Naive B cell (primary cell): Measurements from ENCODE around the gene OMP. TPM values are rescaled to one million over a fixed set of nuclear protein-coding genes. Genes with fewer than 3 reads are reported as not detected.

Experiments used
- ATAC-seq, 2 donors: fragments of 150-1000 bp; cut with Tn5 transposase; 2 replicates each; pipeline ENCODE4 v1.10.0; 2021; ENCODE audit warnings: low read depth in 2 of 2, mild to moderate bottlenecking in 2 of 2, moderate library complexity in 2 of 2
- DNase-seq: peaks from one replicate; pipeline ENCODE4 v3.0.0; 2022
- H3K27ac Mint-ChIP-seq, 6 donors: one replicate each; pipeline ENCODE4 v1.8.0; 2020 to 2022; ENCODE audit warnings: mild to moderate bottlenecking in 6 of 6, mixed read lengths in 6 of 6, moderate library complexity in 5 of 6, inconsistent platforms in 2 of 6
- H3K27me3 Mint-ChIP-seq, 3 donors: one replicate each; pipeline ENCODE4 v1.8.0; 2021 to 2022; ENCODE audit warnings: mixed read lengths in 3 of 3, mild to moderate bottlenecking in 1 of 3
- H3K36me3 Mint-ChIP-seq, 2 donors: one replicate each; pipeline ENCODE4 v1.8.0; 2020 to 2022; ENCODE audit warnings: mixed read lengths in 2 of 2, inconsistent platforms in 1 of 2, mild to moderate bottlenecking in 1 of 2
- H3K4me1 Mint-ChIP-seq, 3 donors: one replicate each; pipeline ENCODE4 v1.8.0; 2020 to 2022; ENCODE audit warnings: mixed read lengths in 3 of 3, inconsistent platforms in 1 of 3, mild to moderate bottlenecking in 1 of 3, moderate library complexity in 1 of 3
- H3K4me3 Mint-ChIP-seq, 8 donors: one replicate each; pipeline ENCODE4 v1.8.0; 2020 to 2022; ENCODE audit warnings: mild to moderate bottlenecking in 8 of 8, mixed read lengths in 8 of 8, moderate library complexity in 8 of 8, inconsistent platforms in 2 of 8
- H3K9me3 Mint-ChIP-seq, 7 donors: one replicate each; pipeline ENCODE4 v1.8.0; 2020 to 2022; ENCODE audit warnings: mixed read lengths in 7 of 7, mild to moderate bottlenecking in 5 of 7, inconsistent platforms in 2 of 7, moderate library complexity in 1 of 7
- polyA plus RNA-seq, 6 donors: library from polyadenylated mRNA; unstranded; fragments of 300-500 nt; fragmentation: Illumina TruSeq; gene quantifications; one replicate each; pipeline ENCODE4 v1.2.3, GENCODE V29; 2021; ENCODE audit warnings: low read depth in 6 of 6

OMP gene
- polyA plus RNA-seq, 6 donors from 2014 or later = not detected

DNA sequence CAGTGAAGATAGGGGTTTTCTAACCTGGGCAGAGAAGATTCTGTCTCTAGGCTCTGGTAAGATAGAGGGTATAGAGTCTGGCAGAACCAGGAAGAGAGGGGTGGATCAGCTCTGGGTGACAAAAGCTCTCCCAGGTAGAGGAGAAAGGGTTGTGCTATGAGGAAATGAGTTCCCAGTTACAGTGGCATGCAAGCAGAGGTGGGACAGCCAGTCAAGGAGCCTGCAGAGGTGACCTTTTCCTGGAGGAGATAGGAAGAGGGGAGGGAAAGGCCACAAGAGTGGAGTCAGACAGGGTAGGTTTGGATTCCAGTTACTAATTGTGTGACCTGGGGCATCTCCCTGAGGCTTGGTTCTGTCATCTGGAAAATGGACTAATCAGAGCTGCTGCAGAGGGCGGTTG, 39.2 kb upstream of the OMP start:
- H3K9me3 Mint-ChIP-seq = peaks cover 0 to 17% (median 9%) of the 10 kb centered on the region in 7 donors
- H3K36me3 Mint-ChIP-seq = no peaks in the 10 kb centered on the region
- H3K27ac Mint-ChIP-seq = no peak overlapping the region
- peak overlapping the region in 1 of 8 donors; percentile 40 for H3K4me3 Mint-ChIP-seq
- peaks cover 10 to 19% (median 15%) of the 10 kb centered on the region in 3 donors for H3K4me1 Mint-ChIP-seq
- ATAC-seq = no peak
- DNase-seq = no peak
- peaks cover 3 to 29% (median 14%) of the 10 kb centered on the region in 3 donors for H3K27me3 Mint-ChIP-seq

DNA sequence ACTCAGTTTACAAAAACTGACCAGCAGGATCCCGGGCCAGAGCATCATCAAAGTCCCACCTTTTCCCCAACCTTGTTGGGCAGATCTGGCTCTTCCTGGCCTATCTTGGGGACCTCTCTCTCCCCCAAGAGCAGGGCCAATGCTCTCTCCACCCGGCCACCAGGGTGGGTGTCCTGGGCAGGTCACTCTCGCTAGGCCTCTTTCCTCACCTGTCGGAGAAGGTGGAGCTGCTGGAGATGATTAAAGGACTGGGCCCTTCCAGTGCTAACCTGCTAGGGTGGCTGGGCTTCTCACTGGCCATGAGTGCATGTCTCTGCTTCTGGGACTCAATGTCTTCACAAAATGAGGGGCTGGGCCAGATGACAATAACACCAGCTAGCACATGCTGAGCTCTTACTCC, 38.8 kb upstream of the OMP start:
- Mint-ChIP-seq H3K27me3 (peaks cover 3 to 26% (median 14%) of the 10 kb centered on the region in 3 donors), H3K9me3 (peaks cover 0 to 17% (median 9%) of the 10 kb centered on the region in 7 donors), H3K4me3 (no peak overlapping the region), H3K36me3 (no peaks in the 10 kb centered on the region), H3K4me1 (peaks cover 10 to 20% (median 18%) of the 10 kb centered on the region in 3 donors), H3K27ac (no peak overlapping the region)
- no peak for ATAC-seq
- no peak for DNase-seq

DNA sequence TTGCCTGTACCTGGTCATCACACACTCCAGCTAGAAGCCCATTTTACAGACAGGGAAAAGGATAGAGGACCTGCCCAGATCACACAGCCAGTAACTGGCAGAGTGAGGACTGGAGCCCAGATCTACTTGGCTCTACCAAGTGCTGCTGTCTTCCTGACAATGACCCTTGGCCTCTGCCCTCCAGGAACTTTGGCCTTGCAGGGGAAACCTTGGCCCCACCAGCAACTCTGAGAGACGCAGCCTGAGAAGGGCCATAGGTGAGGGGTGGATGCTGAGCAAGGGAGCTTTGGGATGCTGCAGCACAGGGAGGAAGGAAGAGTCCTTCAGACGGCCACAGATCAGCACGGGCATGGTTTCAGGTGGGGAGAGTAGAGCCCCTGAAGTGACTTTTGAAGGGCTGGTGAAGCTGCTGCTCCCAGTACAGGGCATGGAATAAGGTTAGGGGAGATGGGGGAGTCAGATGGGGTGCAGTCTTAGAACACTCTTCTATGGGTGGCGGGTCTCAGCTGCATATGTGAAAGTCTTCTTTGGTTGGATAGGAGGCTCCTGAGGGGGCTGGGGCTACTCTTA, 37.9 kb upstream of the OMP start:
- DNase-seq (no peak), ATAC-seq (no peak)
- no peaks in the 10 kb centered on the region for H3K36me3 Mint-ChIP-seq
- peaks cover 0 to 17% (median 9%) of the 10 kb centered on the region in 7 donors for H3K9me3 Mint-ChIP-seq
- H3K27ac Mint-ChIP-seq = peak overlapping the region in 3 of 6 donors; percentile 13 to 65 (median 35)
- H3K4me3 Mint-ChIP-seq = peak overlapping the region in 7 of 8 donors; percentile 16 to 93 (median 55)
- peaks cover under 1 to 20% (median 14%) of the 10 kb centered on the region in 3 donors for H3K27me3 Mint-ChIP-seq
- H3K4me1 Mint-ChIP-seq = peaks cover 10 to 20% (median 18%) of the 10 kb centered on the region in 3 donors

DNA sequence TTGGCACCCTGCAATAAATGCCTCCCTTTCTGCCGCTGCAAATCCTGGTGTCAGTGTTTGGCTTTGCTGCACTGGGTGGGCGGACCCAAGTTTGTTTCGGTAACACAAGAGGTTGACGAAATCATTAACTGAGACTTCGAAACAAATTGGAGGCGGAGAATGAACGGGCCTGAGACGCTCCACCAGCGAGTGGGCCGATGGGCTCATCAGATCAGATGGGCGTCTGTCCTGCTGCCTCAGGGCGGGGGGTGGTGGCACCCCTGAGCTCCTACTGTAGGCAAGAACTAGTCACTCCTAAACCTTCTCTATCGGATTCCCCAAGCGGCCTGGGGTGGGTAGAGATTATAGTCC, 36.8 kb upstream of the OMP start:
- H3K4me1 Mint-ChIP-seq = peaks cover 10 to 20% (median 18%) of the 10 kb centered on the region in 3 donors

DNA sequence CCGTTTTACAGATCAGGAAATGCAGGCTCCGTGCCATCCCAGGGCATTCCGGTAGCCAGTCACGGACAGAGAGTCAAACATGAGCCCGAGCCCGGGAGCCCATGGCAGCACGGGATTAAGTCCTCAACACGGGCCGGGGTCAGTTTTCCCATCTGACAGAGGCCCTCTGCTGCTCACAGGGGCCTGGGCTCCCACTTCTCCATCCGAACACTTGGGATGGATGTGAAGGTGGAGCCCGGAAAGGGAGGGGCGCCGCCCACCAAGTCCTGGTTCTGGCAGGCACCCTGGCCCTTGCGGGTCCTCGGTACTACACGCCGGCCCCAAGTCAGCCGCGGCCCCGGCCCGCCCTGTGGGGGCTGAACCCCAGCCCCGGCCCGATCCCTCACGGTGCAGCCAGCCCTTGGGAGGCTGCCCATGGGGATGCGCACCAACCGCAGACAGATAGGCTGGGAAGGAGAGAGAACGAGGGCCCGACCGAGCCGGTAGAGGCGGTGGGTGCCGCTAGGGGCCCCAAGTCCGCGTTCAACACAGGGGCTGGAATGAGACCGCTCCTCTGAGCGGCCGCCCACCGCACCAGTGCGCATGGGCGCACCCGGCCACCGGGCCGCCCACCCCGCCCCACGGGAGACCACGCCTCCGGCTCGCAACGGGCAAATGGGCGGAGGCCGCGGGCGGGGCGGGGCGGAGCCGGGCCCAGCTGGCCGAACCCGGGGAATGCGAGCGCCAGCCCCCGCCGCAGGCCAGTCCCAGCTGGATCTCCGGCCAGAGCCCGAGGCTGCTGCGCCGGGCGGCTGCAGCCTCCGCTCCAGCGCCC, 36.2 kb upstream of the OMP start, which contains the start of gene CAPN5:
Gene CAPN5, plus strand, starts transcription at position 743 of the 814 bp plus-strand sequence. CDS start 17,916 bp downstream, outside the sequence.
- Mint-ChIP-seq H3K4me1 (peaks cover 10 to 20% (median 18%) of the 10 kb centered on the region in 3 donors), H3K4me3 (peak within 1 kb of the TSS; percentile 87 to 96 (median 92)), H3K9me3 (peaks cover 0 to 9% (median 4%) of the 10 kb centered on the region in 7 donors), H3K27ac (peak within 1 kb of the TSS in 5 of 6 donors; percentile 19 to 96 (median 59)), H3K36me3 (no peaks in the 10 kb centered on the region), H3K27me3 (peaks cover 0 to 19% (median 16%) of the 10 kb centered on the region in 3 donors)
- ATAC-seq (peak; percentile 90), DNase-seq (peak; percentile 88)

More for the DNA sequence above, 36.8 kb upstream of the OMP start:
- H3K27me3 Mint-ChIP-seq = peaks cover 0 to 18% (median 14%) of the 10 kb centered on the region in 3 donors
- DNase-seq = no peak
- H3K9me3 Mint-ChIP-seq = peaks cover 0 to 15% (median 8%) of the 10 kb centered on the region in 7 donors
- peak overlapping the region in 3 of 6 donors; percentile 57 to 80 (median 59) for H3K27ac Mint-ChIP-seq
- no peaks in the 10 kb centered on the region for H3K36me3 Mint-ChIP-seq
- H3K4me3 Mint-ChIP-seq = peak overlapping the region; percentile 87 to 96 (median 92)
- ATAC-seq = no peak

DNA sequence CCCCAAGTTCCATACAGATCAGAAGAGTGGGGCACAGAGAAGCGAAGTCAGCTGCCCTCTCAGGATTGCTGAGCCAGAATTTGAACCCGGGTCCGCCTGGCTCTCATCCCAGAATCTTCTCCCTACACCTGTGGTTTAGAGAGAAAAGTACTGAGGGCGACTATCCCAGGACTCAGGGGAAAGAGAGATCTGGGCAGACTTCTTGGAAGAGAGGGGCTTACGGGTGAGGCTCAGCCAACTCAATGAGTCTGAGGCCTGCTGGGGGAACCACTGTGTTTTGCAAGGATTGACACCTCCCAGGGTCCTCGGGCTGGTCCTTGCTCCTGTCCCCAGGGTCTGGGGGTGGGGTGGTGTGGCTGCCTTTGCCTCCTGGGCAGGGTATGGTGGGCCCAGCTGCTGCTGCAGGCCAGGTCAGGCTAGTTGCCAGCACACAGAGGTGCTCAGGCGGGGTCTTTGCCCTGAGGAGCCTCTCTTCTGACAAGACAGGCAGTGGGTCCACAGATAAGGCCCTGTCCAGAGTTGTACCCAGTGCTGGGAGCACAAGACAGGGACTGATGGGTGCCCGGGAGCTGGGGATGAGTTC, 34.7 kb upstream of the OMP start:
- H3K36me3 Mint-ChIP-seq = no peaks in the 10 kb centered on the region
- no peaks in the 10 kb centered on the region for H3K9me3 Mint-ChIP-seq
- DNase-seq = no peak
- peak overlapping the region; percentile 75 to 93 (median 88) for H3K4me3 Mint-ChIP-seq
- peaks cover 15 to 25% (median 24%) of the 10 kb centered on the region in 3 donors for H3K4me1 Mint-ChIP-seq
- H3K27ac Mint-ChIP-seq = peak overlapping the region in 3 of 6 donors; percentile 28 to 88 (median 57)
- peaks cover 0 to 15% (median 12%) of the 10 kb centered on the region in 3 donors for H3K27me3 Mint-ChIP-seq
- ATAC-seq = no peak

DNA sequence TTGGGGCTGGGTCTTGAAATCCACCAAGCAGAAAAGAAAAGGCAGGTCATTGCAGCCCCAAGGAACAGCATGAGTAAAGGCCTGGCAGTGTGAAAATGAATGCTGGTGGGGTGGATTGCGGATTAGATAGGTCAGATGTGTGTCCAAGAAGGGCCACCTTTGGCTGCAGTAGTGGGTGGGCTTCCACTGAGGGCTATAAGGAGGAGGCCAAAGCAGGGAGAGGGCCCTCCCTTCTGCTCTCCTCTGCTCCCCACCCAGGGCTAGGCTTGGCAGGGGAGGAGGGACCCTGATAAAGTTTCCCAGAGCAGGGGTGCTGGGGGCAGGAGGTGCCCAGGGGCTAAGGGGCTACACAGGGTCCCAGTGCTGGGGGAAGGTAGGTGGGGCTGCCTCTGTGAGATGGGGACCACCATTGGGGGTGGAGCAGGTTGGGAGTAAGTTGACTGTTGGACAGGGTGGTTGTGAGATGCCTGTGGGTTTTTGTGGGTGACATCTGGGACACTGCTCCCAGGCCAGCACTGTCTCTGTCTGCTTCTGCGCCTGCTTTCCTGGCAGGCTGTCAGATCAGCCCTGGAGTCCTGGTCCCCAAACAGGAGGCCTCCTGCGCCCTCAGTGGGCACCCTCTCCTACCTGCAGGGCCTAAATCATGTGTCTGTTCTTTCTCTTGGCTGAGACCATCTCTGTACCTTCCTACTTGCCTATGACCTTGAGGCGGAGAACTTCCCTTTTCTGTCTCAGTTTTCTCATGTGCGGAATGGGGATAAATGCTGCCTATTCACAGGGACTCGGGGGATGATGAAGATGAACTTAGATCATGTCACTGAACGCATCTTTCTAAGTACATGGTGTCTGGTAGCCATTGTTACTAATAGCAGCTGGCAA, 33.9 kb upstream of the OMP start:
- Mint-ChIP-seq H3K4me3 (peak overlapping the region in 6 of 8 donors; percentile 21 to 87 (median 74)), H3K36me3 (no peaks in the 10 kb centered on the region), H3K4me1 (peaks cover 15 to 25% (median 24%) of the 10 kb centered on the region in 3 donors), H3K9me3 (no peaks in the 10 kb centered on the region), H3K27ac (peak overlapping the region in 1 of 6 donors; percentile 88), H3K27me3 (peaks cover 0 to 12% (median 8%) of the 10 kb centered on the region in 3 donors)
- no peak for ATAC-seq
- DNase-seq = no peak

DNA sequence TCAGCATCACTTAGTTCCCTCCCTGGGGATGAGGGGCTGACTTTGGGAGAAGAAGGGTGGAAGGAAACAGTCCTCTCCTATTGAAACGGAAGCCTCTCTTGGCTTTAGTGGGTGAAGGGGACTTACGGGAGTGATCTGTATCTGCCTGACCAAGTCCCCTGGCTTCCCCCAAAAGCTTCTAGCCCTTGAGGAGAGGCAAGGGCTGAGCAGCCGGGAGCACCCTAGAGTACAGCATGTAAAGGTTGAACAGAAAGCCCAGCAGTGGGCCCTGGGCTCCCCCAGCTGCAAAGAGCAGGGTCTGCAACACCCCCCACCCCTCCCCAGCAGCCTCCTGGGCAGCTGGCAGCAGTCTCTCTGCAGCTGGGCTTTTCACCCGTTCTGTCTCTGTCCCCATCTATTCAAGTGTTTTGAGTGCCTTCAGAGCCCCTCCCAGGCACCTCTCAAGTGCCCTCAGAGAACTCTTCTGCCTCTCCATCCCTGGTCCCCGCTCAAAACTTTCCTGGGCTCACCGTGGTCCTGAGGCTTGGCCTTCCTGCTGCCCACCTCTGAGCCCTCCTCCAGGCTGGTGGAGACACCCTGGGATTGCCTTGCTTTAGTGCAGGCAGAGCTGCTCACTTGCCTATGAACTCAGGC, 33.2 kb upstream of the OMP start:
- no peak overlapping the region for H3K27ac Mint-ChIP-seq

DNA sequence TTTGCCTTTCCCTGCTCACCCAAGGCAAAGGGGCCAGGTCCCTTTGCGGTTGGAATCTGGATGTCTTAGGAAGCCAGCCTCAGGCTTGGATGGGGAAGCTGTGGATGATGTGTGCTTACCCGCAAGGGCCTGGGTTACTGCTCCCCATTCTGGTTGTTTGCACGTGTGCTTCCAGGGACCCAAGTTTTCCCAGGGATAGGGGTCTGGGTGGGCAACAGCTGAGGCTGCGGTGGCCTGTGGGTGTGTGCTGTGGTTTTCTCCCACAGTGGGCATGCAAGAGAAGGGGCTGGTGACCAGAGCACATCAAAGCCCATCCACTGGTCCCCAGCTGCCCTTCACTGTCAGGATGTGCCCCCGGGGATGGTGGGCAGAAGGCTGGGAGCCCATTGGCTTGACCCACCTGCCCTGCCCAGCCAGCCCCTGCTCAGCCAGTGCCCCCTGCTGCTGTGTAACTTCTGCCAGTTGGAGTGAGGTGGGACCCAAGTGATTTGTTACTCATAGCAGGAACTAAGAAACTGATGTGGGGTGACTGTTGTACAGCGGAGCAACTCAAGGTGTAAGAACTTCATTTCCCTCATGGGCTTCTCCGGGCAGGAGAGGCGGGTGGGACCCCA, 32.6 kb upstream of the OMP start:
- no peaks in the 10 kb centered on the region for H3K36me3 Mint-ChIP-seq

More for the DNA sequence above, 33.2 kb upstream of the OMP start:
- no peaks in the 10 kb centered on the region for H3K9me3 Mint-ChIP-seq
- peaks cover 15 to 25% (median 24%) of the 10 kb centered on the region in 3 donors for H3K4me1 Mint-ChIP-seq
- peaks cover 0 to 12% (median 8%) of the 10 kb centered on the region in 3 donors for H3K27me3 Mint-ChIP-seq
- no peak for ATAC-seq
- no peaks in the 10 kb centered on the region for H3K36me3 Mint-ChIP-seq
- no peak for DNase-seq
- H3K4me3 Mint-ChIP-seq = peak overlapping the region in 3 of 8 donors; percentile 21 to 76 (median 45)

DNA sequence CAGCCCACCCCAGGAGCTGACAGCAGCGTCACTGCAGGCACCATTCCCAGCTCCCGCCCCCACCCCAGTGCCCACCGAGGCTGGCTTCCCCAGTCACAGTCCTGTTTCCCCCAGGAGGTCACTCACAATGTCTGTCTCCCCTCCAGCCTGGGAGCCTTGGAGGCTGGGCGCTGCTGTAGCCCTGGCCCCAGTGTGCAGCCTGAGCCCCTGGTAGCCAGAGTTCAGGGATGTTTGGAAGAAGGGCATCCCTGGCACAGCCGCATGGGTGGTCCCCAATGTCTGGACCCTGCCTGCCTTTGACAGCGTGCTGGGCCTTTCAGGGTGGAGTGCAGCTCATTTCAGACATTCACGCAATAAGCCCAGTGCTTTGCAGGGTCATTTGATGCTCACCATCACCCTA, 31.6 kb upstream of the OMP start:
- Mint-ChIP-seq H3K9me3 (no peaks in the 10 kb centered on the region), H3K4me1 (peaks cover 10 to 20% (median 18%) of the 10 kb centered on the region in 3 donors), H3K4me3 (peak overlapping the region in 1 of 8 donors; percentile 32), H3K36me3 (no peaks in the 10 kb centered on the region), H3K27ac (no peak overlapping the region), H3K27me3 (peaks cover 0 to 12% (median 8%) of the 10 kb centered on the region in 3 donors)
- ATAC-seq = no peak
- DNase-seq = no peak

More for the DNA sequence above, 32.6 kb upstream of the OMP start:
- Mint-ChIP-seq H3K9me3 (no peaks in the 10 kb centered on the region), H3K27me3 (peaks cover 0 to 12% (median 8%) of the 10 kb centered on the region in 3 donors), H3K4me3 (peak overlapping the region in 1 of 8 donors; percentile 32), H3K27ac (no peak overlapping the region), H3K4me1 (peaks cover 15 to 25% (median 24%) of the 10 kb centered on the region in 3 donors)
- DNase-seq (no peak), ATAC-seq (no peak)

DNA sequence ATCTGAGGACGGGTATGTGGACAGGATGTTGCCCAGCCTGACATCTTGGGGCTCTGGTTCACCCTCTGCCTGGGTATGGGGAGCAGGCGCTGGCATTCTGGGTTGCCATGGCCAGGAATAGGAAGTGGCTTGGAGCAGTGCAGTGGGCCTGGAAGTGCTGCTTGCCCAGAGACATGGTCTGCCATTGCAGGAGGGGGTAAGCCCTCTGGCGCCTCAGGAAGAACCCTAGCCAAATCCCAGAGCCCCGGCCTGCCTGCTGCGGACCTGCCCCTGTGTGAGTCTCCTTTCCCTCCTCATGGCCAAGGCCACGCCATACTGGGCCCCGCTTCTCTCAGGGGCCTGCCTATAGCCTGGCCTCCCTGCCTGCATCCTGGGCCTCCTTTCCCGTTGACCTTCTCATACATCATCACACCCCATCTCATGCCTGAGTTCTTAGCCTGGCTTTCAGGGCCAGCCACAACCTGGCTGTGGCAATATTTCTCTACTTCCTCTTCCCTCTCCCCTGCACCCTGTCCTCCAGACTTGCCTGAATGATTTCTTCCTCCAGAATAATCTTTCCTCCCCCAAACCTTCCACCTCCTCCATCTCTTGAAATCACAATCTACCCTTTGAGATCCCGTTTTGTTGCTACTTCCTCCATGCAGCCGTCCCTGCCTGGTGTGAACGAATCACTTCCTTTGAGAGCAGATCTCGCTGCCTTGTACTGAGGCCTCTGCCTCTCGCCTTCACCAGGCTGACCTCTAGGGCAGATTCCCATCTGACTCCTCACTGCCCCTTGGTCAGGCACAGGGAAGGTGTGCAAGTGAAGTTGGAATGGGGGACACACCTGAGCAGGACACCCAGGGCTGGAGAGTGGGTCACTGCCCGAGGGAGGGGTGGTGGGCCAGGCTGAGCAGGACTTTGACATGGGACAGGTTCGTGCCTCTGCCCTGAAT, 30.7 kb upstream of the OMP start:
- ATAC-seq (no peak), DNase-seq (no peak)
- H3K27ac Mint-ChIP-seq = peak overlapping the region in 1 of 6 donors; percentile 6
- no peaks in the 10 kb centered on the region for H3K9me3 Mint-ChIP-seq
- peak overlapping the region in 3 of 8 donors; percentile 12 to 65 (median 38) for H3K4me3 Mint-ChIP-seq
- peaks cover 9 to 19% (median 18%) of the 10 kb centered on the region in 3 donors for H3K4me1 Mint-ChIP-seq
- no peaks in the 10 kb centered on the region for H3K36me3 Mint-ChIP-seq
- H3K27me3 Mint-ChIP-seq = peaks cover 0 to 12% (median 8%) of the 10 kb centered on the region in 3 donors
